ENCODE data around the gene SLC9A6.
"Not testable (repeated sequence)": the region's sequence is repeated elsewhere in the genome, so short reads cannot be mapped to it uniquely, and the experiment has no call there.

The SLC9A6 gene

GRCh38 chrX:136064661-136065043 lies 79.4 kb downstream of the SLC9A6 start:
- DNase-seq: no peak

- no peak for DNase-seq
Measured at GRCh38 chrX:136065044-136065671, 79.9 kb downstream of the SLC9A6 start.

- no peak for DNase-seq
Measured at GRCh38 chrX:136067097-136067496, 81.9 kb downstream of the SLC9A6 start.

GRCh38 chrX:136067966-136068365 lies 82.7 kb downstream of the SLC9A6 start:
- no peak for DNase-seq

- no peak for DNase-seq
Measured at GRCh38 chrX:136076942-136077341, 91.7 kb downstream of the SLC9A6 start.

GRCh38 chrX:136080766-136081165 lies 95.5 kb downstream of the SLC9A6 start:
- no peak for DNase-seq

- no peak for DNase-seq
Measured at GRCh38 chrX:136086521-136086920, 101.3 kb downstream of the SLC9A6 start.

- DNase-seq: not testable (repeated sequence)
Measured at GRCh38 chrX:136091898-136092297, 106.7 kb downstream of the SLC9A6 start.

- no peak for DNase-seq
Measured at GRCh38 chrX:136094962-136095361, 109.7 kb downstream of the SLC9A6 start.
